ENCODE measurements around the gene SLC2A2. TPM values are rescaled to one million over a fixed set of nuclear protein-coding genes. Genes with fewer than 3 reads are reported as not detected.

Gene SLC2A2
- total and polyA plus RNA-seq, 3 donors from 2014 or later, result 0.12 TPM; not detected in 2

DNA sequence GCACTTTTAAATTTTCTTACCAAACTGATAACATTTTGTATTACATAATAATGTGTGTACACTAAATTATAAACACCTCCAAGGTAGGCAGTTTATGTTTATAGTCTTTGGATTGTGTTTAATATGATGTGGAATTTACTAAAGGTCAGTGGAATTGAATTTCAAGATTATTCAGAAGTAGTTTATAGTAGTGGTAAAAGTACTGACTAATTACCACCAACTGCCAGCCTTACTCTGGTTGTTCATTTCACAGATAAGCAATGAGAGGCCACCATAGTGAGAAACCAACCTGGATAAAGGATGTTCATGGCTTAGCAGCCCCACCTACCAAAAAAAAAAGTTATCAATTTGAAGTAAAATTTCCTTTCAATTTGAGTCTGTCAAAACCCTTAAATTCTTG lies 64.1 kb downstream of the SLC2A2 start:
- Histone ChIP-seq H3K9me3 (no peaks in the 10 kb centered on the region), H3K4me3 (no peak overlapping the region), H3K27me3 (no peaks in the 10 kb centered on the region), H3K4me1 (no peaks in the 10 kb centered on the region), H3K36me3 (ENCODE audit: low read depth, missing control alignments) (no peaks in the 10 kb centered on the region), H3K27ac (no peak overlapping the region)
- TF ChIP-seq, protein P1, sequence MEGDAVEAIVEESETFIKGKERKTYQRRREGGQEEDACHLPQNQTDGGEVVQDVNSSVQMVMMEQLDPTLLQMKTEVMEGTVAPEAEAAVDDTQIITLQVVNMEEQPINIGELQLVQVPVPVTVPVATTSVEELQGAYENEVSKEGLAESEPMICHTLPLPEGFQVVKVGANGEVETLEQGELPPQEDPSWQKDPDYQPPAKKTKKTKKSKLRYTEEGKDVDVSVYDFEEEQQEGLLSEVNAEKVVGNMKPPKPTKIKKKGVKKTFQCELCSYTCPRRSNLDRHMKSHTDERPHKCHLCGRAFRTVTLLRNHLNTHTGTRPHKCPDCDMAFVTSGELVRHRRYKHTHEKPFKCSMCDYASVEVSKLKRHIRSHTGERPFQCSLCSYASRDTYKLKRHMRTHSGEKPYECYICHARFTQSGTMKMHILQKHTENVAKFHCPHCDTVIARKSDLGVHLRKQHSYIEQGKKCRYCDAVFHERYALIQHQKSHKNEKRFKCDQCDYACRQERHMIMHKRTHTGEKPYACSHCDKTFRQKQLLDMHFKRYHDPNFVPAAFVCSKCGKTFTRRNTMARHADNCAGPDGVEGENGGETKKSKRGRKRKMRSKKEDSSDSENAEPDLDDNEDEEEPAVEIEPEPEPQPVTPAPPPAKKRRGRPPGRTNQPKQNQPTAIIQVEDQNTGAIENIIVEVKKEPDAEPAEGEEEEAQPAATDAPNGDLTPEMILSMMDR (IDR thresholded peaks at IDR 0.05), result no peak
- TF ChIP-seq POLR2A (IDR thresholded peaks at IDR 0.05), result no peak
- DNase-seq, result no peak
- intact Hi-C loops (cut with DNase I; ENCODE audit: low total_unique reads), result loop anchor here (10.0 kb wide), 1 partner anchor 602 kb away; no protein-coding TSS in a partner anchor

DNA sequence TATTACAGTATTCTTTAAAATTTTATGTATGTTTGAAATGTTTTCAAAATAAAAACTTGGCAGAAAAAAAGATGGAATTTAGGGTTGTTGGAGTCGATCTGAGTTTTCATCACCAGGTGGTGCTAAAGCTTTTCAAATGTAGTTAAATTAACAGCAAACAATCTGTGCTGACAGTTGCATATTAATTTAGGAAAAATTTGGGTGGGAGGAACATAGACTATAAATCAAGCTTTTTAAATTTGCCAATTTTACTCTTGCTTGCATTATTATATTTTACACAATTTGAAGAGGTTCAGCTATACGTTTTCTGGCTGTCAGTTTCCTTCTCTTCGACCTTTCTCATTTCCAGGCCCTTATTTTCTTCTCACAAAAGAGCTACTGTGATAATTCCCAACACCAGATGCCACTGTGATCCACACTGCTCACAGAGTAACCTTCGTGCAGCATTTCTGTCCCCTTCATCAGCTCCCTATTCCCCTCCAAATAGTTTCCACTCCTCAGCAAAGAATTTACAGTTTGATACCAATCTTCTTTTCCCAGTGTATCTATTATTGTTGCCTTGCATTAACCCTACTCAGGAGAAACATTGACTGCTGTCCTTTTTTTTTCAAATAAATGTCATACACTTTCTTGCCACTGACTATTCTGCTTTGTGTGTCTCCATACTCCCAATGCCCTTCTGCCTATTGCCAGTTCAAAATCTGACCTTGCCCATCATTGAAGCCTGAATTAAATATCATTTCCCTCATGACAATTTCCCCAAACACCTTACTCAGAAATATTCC lies 64.7 kb downstream of the SLC2A2 start:
- H3K4me1 ChIP-seq, result no peaks in the 10 kb centered on the region
- H3K36me3 ChIP-seq (ENCODE audit: low read depth, missing control alignments), result no peaks in the 10 kb centered on the region
- H3K9me3 ChIP-seq, result no peaks in the 10 kb centered on the region
- H3K27me3 ChIP-seq, result no peaks in the 10 kb centered on the region
- 45 to 57% methylated on average over 4 of the region's 4 CpGs for whole genome bisulfite sequencing, 2 donors
- TF ChIP-seq POLR2A (IDR thresholded peaks at IDR 0.05), result no peak
- TF ChIP-seq, protein P1 (IDR thresholded peaks at IDR 0.05), result peak; percentile 33 to 39 (median 34)
- no peak for DNase-seq
- no peak overlapping the region for H3K27ac ChIP-seq
- no peak overlapping the region for H3K4me3 ChIP-seq
- intact Hi-C loops (cut with DNase I; ENCODE audit: low total_unique reads), result loop anchor here (10.0 kb wide), 1 partner anchor 603 kb away; no protein-coding TSS in a partner anchor

DNA sequence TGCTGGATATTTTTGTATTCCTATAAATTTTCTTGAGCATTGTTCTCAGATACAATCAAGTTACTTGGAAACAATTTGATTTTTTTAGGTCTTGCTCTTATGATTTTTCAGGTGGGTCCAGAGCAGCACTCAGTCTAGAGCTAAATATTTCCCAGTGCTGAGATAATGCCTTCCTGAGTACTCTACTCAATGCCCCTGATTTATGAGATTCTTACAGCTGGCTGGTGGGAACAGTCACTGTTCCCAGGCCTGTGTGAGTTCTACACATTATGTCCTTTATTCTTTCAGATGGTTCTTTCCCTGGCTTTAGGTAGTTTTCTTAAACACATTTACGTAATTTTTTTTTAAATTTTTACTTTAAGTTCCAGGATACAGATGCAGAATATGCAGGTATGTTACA lies 67.1 kb downstream of the SLC2A2 start:
- H3K9me3 ChIP-seq, result no peaks in the 10 kb centered on the region
- intact Hi-C loops (cut with DNase I; ENCODE audit: low total_unique reads), result no loop called here
- TF ChIP-seq POLR2A (IDR thresholded peaks at IDR 0.05), result no peak
- TF ChIP-seq, protein P1 (IDR thresholded peaks at IDR 0.05), result no peak
- H3K27me3 ChIP-seq, result no peaks in the 10 kb centered on the region
- no peak overlapping the region for H3K27ac ChIP-seq
- H3K4me3 ChIP-seq, result no peak overlapping the region
- H3K4me1 ChIP-seq, result no peaks in the 10 kb centered on the region
- DNase-seq, result no peak
- 92 to 93% methylated on average over 1 of the region's 1 CpG for WGBS, 2 donors
- no peaks in the 10 kb centered on the region for H3K36me3 ChIP-seq (ENCODE audit: low read depth, missing control alignments)

DNA sequence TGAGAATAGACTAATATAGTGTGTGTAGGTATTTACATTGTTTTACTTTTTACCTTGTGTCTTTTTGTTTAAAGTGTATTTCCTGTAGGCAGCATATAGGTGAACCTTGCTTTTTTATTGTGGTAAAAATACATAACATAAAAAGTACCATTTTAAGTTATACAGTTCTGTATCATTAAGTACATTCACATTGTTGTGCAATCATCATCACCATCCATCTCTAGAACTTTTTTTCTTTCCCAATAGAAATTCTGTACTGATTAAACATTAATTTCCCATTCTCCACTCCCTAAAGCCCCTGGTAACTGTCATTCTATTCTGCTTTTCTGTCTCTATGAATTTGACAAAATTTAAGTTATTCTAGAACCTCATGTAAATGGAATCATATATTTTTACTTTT lies 69.9 kb downstream of the SLC2A2 start:
- H3K27ac ChIP-seq, result no peak overlapping the region
- no peak for DNase-seq

More for the DNA sequence above, 69.9 kb downstream of the SLC2A2 start:
- Histone ChIP-seq H3K4me3 (no peak overlapping the region), H3K4me1 (no peaks in the 10 kb centered on the region), H3K27me3 (no peaks in the 10 kb centered on the region), H3K36me3 (ENCODE audit: low read depth, missing control alignments) (no peaks in the 10 kb centered on the region), H3K9me3 (no peaks in the 10 kb centered on the region)
- intact Hi-C loops (cut with DNase I; ENCODE audit: low total_unique reads), result no loop called here
- TF ChIP-seq, protein P1 (IDR thresholded peaks at IDR 0.05), result no peak
- no peak for TF ChIP-seq POLR2A (IDR thresholded peaks at IDR 0.05)
